MG63 (cell line): ENCODE data around the gene NCK2. TPM values are rescaled to one million over a fixed set of nuclear protein-coding genes. Genes with fewer than 3 reads are reported as not detected.

Experiments used
- DNase-seq: peaks from one replicate; pipeline ENCODE4 v3.0.0-alpha.2; 2020
- H3K27me3 ChIP-seq: fragments of 250-450 bp; sonication (Bioruptor Pico); 2 replicates; pipeline ENCODE4 v1.5.1; 2020; ENCODE audit warnings: mild to moderate bottlenecking, moderate library complexity
- H3K36me3 ChIP-seq: fragments of 250-450 bp; sonication (Bioruptor Pico); 2 replicates; pipeline ENCODE4 v1.5.1; 2020; ENCODE audit warnings: mild to moderate bottlenecking, moderate library complexity
- H3K4me3 ChIP-seq: fragments of 250-450 bp; sonication (Bioruptor Pico); 2 replicates; pipeline ENCODE4 v1.5.1; 2020; ENCODE audit warnings: mild to moderate bottlenecking, moderate library complexity
- H3K9me3 ChIP-seq: fragments of 250-450 bp; sonication (Bioruptor Pico); 2 replicates; pipeline ENCODE4 v1.5.1; 2020; ENCODE audit warnings: mild to moderate bottlenecking, moderate library complexity
- total RNA-seq: library from RNA; depleted of rRNA; stranded (reverse); fragments of >200 nt; shearing (Covaris generic); gene quantifications from 2 replicates; pipeline ENCODE4 v1.2.3, GENCODE V29; 2014; ENCODE audit warnings: low replicate concordance

The NCK2 gene
- total RNA-seq, 1 experiment from 2014 or later: 23.4 TPM

DNA sequence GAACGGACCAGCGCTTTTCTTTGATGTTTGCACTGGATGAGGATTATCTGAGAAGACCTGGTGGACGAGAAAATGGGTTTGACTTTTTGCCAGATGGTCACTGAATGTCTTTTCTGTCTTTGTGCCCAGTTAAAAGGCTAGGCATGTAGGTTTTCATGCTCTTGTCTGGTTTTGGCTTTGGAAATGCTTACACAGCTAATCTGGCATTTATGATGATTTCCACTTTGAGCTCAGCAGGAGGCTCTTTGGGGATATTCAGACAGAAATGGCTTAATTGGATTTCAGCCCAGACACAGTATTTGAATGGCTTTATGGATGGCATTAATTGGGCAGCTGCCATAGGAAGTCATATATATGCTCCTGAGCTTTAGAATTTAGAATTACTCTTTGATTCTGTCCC, 59.6 kb downstream of the NCK2 start:
- peak; percentile 9 for DNase-seq
- Histone ChIP-seq H3K27me3 (no peaks in the 10 kb centered on the region), H3K4me3 (no peak overlapping the region), H3K36me3 (no peaks in the 10 kb centered on the region; the same call in 1 of the 2 replicates), H3K9me3 (no peaks in the 10 kb centered on the region)

GRCh38 chr2:105806996-105807395, 62.3 kb downstream of the NCK2 start:
- no peak for DNase-seq
- Histone ChIP-seq H3K4me3 (no peak overlapping the region), H3K9me3 (no peaks in the 10 kb centered on the region), H3K27me3 (no peaks in the 10 kb centered on the region), H3K36me3 (no peaks in the 10 kb centered on the region; the same call in 1 of the 2 replicates)

DNA sequence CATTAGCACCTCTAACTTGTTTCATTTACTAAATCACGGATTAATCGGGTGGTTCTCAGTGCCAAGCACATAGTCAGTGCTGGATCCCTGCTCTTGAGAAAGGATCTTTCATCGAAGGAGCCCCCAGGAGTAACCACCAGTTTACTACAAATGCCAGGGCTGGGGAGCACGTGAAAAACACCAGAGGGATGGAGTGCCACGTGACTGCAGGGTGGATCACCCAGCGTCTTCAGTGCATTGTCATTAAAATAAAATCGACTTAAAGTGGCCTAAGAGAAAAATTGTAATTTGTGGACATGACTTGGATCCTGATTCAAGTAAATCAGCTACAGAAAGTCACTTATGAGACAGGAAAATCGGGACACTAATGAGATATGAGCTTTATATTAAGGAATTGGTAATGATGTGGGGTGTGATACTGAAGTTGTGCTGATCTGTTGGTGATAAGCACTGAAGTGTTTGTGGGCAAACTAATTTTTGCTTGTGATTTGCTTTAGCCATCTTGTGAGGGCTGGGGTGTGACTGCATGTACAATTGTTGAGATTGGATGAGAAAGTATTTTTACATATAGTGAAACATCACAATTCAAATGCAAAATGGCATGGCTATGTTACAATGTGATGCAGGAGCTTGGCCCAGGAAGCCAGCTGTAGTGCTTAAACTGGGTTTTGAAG, 63.8 kb downstream of the NCK2 start:
- DNase-seq: no peak
- H3K36me3 ChIP-seq: no peaks in the 10 kb centered on the region
- no peak overlapping the region for H3K4me3 ChIP-seq
- H3K27me3 ChIP-seq: no peaks in the 10 kb centered on the region
- no peaks in the 10 kb centered on the region for H3K9me3 ChIP-seq

- no peak overlapping the region for H3K4me3 ChIP-seq
These were observed 64.4 kb downstream of the NCK2 start for GRCh38 chr2:105809097-105809473.

DNA sequence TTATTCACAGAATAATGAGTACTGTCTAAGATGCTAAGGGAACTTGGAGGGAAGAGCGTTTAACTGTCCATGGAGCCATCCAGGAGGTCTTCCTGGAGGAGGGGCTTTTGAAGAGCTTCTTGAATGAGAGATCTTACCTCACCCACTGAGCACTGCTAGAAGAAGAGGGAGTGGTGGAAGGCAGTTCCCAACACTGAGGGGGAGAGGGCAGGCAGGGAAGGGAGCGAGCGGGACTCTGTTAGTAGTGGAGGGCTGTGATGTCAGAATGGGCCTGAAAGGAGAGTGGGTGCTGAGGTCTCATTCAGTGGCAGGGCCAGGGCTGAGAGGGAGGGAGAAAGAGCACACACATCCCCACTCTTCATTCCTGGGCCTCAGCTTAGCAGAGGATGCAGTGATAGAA, 65.0 kb downstream of the NCK2 start:
- Histone ChIP-seq H3K36me3 (no peaks in the 10 kb centered on the region), H3K4me3 (no peak overlapping the region), H3K9me3 (no peaks in the 10 kb centered on the region), H3K27me3 (no peaks in the 10 kb centered on the region)
- no peak for DNase-seq

More at GRCh38 chr2:105809097-105809473, 64.4 kb downstream of the NCK2 start:
- H3K27me3 ChIP-seq: no peaks in the 10 kb centered on the region
- no peaks in the 10 kb centered on the region for H3K9me3 ChIP-seq
- no peak for DNase-seq
- no peaks in the 10 kb centered on the region for H3K36me3 ChIP-seq

GRCh38 chr2:105812180-105813044, 67.7 kb downstream of the NCK2 start:
- Histone ChIP-seq H3K27me3 (no peaks in the 10 kb centered on the region), H3K4me3 (no peak overlapping the region), H3K36me3 (no peaks in the 10 kb centered on the region), H3K9me3 (no peaks in the 10 kb centered on the region)
- peak; percentile 76 for DNase-seq

- no peak for DNase-seq
- H3K9me3 ChIP-seq: no peaks in the 10 kb centered on the region
- no peaks in the 10 kb centered on the region for H3K27me3 ChIP-seq
- no peaks in the 10 kb centered on the region for H3K36me3 ChIP-seq
- no peak overlapping the region for H3K4me3 ChIP-seq
These were observed 68.3 kb downstream of the NCK2 start for GRCh38 chr2:105813045-105813315.

- Histone ChIP-seq H3K9me3 (no peaks in the 10 kb centered on the region), H3K4me3 (no peak overlapping the region), H3K36me3 (no peaks in the 10 kb centered on the region), H3K27me3 (no peaks in the 10 kb centered on the region)
- DNase-seq: no peak
These were observed 68.7 kb downstream of the NCK2 start for GRCh38 chr2:105813405-105813804.

DNA sequence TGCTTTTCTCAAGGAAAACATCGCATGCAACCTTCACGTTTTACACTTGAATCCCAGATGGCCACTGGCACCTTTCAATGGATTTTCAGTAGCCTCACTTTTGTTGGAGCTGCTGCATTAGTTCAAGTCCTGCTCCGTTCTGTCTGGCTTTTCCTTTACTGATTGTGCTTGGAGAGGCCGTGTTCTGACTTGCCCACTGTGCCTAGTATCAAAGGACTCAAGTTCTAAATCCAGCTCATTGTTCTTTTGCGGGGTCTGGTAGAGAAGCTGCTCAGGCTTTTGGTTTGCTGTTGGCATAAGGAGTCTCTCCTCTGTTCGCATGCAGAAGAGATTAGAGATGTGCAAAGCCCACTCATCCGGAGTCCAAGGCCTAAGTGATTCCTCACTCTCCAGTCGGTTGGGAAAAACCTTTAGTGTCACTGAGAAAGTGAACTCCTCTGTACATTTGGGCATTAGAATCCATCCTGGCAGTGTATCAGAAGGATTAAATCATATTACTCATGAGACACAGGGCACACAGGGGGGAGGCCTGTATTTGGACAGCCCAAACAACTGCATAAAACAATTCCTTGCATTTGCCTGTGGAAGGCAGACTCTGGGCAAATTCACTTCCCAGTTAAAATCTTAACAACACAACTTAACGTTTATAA, 69.7 kb downstream of the NCK2 start:
- H3K36me3 ChIP-seq: no peaks in the 10 kb centered on the region
- H3K4me3 ChIP-seq: no peak overlapping the region
- DNase-seq: peak; percentile 52
- no peaks in the 10 kb centered on the region for H3K9me3 ChIP-seq
- H3K27me3 ChIP-seq: no peaks in the 10 kb centered on the region

GRCh38 chr2:105815401-105815800, 70.7 kb downstream of the NCK2 start:
- Histone ChIP-seq H3K27me3 (no peaks in the 10 kb centered on the region), H3K9me3 (no peaks in the 10 kb centered on the region), H3K36me3 (no peaks in the 10 kb centered on the region), H3K4me3 (no peak overlapping the region)
- no peak for DNase-seq

- no peak for DNase-seq
- no peaks in the 10 kb centered on the region for H3K36me3 ChIP-seq
- H3K4me3 ChIP-seq: no peak overlapping the region
- no peaks in the 10 kb centered on the region for H3K9me3 ChIP-seq
- no peaks in the 10 kb centered on the region for H3K27me3 ChIP-seq
These were observed 75.4 kb downstream of the NCK2 start for GRCh38 chr2:105820151-105820550.

- H3K4me3 ChIP-seq: no peak overlapping the region
- H3K9me3 ChIP-seq: no peaks in the 10 kb centered on the region
- DNase-seq: no peak
- no peaks in the 10 kb centered on the region for H3K36me3 ChIP-seq
- H3K27me3 ChIP-seq: no peaks in the 10 kb centered on the region
These were observed 76.0 kb downstream of the NCK2 start for GRCh38 chr2:105820691-105821090.

GRCh38 chr2:105821428-105822125, 76.9 kb downstream of the NCK2 start:
- DNase-seq: no peak
- Histone ChIP-seq H3K9me3 (0 out of 2 replicates have a peak, but pooled peaks cover 2% of the 10 kb centered on the region), H3K36me3 (no peaks in the 10 kb centered on the region), H3K4me3 (no peak overlapping the region), H3K27me3 (no peaks in the 10 kb centered on the region)

- Histone ChIP-seq H3K4me3 (no peak overlapping the region), H3K36me3 (no peaks in the 10 kb centered on the region), H3K9me3 (0 out of 2 replicates have a peak, but pooled peaks cover 2% of the 10 kb centered on the region), H3K27me3 (no peaks in the 10 kb centered on the region)
- no peak for DNase-seq
These were observed 77.5 kb downstream of the NCK2 start for GRCh38 chr2:105822186-105822585.

DNA sequence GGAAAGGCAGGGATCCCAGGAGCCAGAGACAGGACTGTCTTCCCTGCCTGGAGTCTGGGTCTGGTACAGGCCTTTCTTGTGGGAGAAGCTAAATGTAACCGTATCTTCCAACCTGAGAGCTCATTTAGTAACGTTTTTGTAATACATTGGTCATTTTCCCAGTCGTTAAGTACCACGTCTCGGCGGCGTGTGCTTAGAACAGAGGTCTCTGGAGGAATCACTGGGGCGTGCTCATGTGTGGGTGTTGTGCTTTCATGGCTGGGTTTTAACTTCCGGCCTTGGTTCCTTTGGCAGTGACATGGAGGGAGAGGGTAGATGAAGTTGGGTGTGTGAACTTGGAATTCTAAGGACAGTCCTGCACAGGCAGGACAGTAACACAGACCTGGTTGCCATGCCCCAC, 79.7 kb downstream of the NCK2 start:
- H3K27me3 ChIP-seq: no peaks in the 10 kb centered on the region
- no peaks in the 10 kb centered on the region for H3K36me3 ChIP-seq
- no peak for DNase-seq

DNA sequence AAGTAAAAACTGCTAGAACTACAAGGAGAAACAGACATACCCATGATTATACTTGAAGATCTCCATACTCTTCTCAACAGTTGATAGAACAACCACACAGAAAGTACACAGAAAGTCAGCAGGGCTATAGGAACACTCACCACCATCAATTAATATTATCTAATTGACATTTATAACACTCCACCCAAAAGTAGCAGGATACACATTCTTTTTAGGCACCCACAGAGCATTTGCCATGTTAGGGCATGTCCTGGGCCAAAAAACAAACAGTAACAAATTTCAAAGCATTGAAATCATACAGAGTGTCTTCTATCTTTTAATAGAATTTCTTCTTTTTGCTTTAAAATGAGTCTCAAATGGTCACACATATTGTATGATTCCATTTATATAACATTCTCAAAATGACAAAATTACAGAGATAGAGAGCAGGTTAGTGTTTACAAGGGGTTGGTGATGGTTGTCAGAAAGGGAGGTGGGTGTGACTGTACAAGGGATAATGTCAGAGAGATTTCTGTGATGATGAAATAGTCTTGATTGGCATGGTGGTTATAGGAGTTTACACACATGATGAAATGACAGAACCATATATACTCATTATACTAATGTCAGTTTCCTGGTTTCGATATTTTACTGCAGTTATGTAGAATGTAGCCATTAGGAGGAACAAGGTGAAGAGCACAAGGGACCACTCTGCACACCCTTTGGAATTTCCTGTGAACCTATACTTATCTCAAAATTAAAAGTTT, 82.8 kb downstream of the NCK2 start:
- no peaks in the 10 kb centered on the region for H3K36me3 ChIP-seq
- no peaks in the 10 kb centered on the region for H3K27me3 ChIP-seq
- no peak overlapping the region for H3K4me3 ChIP-seq
- H3K9me3 ChIP-seq: peaks cover 9% of the 10 kb centered on the region
- DNase-seq: no peak

More for the DNA sequence above, 79.7 kb downstream of the NCK2 start:
- H3K4me3 ChIP-seq: no peak overlapping the region
- 0 out of 2 replicates have a peak, but pooled peaks cover 2% of the 10 kb centered on the region for H3K9me3 ChIP-seq
